Activated T-helper 1 cell treated with anti-CD3 and anti-CD28 coated beads, Interleukin-2, amount 50 U/mL, for 16 hours (primary cell): Measurements from ENCODE around the gene DCTD.
A peak's percentile ranks its signal among the peaks of the same experiment; 100 is the strongest.

Experiments
- DNase-seq, 2 donors: peaks; one replicate each; pipeline ENCODE4 v3.0.0-alpha.2; 2020; ENCODE audit warnings: low read depth in 1 of 2, low spot score in 1 of 2

Gene DCTD

GRCh38 chr4:182917182-182918043 is at the start of gene DCTD:
DCTD (minus strand) TSS chr4:182917386; CDS start chr4:182915568, 1,818 bp downstream.
- DNase-seq: peak; percentile 61 to 74

GRCh38 chr4:182960746-182961145 is 43.6 kb upstream of the DCTD start:
- no peak for DNase-seq

GRCh38 chr4:182960228-182960627 is 43.0 kb upstream of the DCTD start:
- no peak for DNase-seq

DNA sequence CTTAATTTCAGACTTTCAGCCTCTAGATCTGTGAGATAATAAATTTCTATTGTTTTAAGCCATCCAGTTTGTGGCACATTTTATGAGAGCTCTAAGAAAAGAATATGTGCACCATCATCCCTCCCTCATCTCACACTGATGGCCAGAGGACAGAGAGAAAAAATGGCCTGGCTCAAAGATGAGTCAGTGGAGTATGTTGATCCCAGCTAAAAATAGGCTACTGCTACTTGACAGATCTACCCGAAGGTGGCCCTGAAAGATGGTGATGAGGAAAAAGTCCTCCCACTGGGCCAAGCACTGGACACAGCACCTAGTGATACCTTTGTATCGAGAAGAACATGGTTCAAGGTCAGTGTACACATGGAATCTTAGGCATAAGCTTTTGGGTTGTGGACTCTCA is 38.2 kb upstream of the DCTD start:
- DNase-seq: no peak

DNA sequence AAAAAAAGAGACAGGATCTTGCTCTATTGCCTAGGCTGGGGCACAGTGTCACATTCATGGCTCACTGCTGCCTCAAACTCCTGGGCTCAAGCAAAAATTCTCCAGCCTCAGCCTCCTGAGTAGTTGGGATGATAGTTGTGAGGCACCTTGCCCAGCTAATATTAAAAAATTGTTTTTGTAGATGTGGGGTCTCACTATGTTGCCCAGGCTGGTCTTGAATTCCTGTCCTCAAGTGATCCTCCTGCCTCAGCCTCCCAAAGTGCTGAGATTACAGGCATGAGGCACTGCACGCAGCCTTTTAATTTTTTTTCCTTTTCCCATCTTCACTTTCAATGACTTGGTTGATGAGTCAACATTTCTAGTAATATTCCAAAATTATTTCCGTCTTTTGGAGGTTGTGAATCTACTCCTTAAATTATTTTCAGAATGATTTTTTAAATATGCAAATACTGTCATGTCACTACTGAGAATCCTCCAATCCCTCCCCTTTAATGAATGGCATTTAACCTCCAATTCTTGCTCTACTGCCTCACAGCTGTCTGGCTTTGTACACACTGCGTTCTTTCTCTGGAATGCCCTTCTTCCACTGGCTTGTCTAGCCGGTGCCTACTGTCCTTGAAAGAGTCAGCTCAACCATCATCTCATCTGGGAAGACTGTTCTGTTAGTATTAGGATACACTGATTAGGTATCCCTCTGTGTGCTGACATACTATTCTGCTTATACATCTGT is 27.5 kb upstream of the DCTD start:
- DNase-seq: no peak

DNA sequence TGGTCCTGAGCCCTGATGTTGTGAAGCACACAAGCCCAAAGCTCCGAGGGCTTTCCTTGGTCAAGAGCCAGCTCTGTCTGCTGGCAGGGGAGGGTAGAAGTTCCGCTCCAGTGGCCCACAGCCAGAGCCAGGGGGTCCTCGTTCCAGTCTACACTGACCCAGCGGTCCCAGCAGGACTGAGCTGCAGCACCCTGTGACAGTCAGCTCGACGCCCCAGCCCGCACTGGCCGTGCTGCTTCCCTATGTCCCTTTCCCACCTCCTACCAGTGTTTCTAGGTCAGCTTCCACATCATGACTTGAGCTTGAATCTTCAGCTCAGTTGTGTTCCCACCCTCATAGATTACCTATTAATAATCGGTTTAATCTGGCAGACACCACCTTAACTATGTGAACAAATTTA is 22.5 kb upstream of the DCTD start:
- no peak for DNase-seq

- DNase-seq: peak; percentile 35 to 45
These were observed 21.0 kb upstream of the DCTD start for GRCh38 chr4:182938205-182938645.

DNA sequence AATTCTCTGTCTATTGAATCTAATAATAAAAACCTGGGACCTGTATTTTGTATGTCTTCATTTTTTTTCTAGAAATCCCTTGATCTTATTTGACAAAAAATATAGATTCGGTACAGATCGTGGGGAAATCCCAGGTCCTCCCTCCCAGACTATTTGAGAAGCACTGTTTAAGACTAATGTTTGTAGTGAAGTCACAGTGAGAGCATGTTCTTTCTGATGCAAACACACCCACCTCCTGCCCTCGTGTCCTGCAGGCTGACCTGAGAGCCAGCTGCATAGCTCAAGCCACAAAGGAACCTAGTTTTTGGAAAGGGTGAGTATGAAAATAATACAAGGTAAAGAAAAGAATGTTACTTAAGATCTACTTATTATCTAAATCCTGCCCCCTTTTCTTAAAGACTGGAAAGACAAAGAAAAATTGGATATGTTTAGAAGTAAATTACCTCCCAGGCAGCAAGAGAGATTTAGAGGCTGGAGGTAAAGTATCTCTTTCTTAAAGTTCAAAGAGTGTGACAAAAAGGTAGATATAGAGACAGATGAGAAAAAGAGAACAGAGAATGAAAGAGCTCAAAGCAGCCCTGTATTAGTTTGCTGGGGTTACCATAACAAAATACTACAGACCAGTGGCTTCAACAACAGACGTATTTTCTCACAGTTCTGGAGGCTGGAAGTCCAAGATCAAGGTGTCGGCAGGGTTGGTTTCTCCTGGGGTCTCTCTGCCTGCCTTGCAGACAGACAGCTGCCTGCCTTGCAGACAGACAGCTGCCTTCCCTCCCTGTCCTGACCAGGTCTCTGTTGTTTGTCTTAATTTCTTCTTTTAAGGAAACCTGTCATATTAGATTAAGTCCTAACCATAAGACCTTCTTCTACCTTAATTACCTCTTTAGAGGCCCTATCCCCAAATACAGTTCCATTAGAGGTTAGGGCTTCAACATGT is 20.4 kb upstream of the DCTD start:
- no peak for DNase-seq

- no peak for DNase-seq
These were observed 15.5 kb upstream of the DCTD start for GRCh38 chr4:182932651-182933050.

- no peak for DNase-seq
These were observed 14.6 kb upstream of the DCTD start for GRCh38 chr4:182931691-182932345.

DNA sequence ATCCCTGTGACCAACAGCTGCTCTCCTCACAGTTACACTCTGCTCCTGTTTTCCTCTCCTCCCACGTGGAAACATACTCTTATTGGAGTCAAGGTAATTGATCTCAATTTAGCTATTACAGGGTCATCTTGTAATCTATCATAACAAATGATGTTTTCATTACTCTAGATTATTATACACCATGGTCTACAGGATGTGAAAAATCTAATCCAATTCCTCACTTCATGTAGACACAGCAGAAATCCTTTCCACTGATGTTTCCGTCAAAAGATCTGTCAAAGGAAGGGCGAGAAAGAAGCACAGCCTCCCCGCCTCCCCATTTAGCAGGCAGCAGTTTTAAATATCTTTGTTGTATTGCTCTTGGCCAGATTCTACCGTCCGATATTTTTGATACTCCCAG is 13.7 kb upstream of the DCTD start:
- DNase-seq: no peak

DNA sequence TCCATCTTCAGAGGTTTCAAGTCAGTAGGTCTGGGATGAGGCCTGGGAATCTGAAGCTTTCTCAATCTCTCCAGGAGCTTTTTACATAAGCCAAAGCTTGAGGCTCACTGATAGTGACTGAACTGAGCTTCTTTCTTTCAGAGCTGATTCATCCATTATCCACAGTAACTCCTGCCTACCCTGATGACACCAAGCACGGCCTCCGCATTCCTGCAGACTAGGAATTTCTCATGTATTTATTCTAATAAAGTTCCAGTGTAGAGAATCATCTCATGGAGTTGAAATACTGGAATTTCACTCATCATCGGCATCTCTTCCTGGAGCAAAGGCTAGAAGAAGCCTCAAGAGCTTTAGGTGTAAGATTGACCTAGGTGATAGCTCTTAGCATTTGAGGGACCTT is 12.1 kb upstream of the DCTD start:
- DNase-seq: no peak

DNA sequence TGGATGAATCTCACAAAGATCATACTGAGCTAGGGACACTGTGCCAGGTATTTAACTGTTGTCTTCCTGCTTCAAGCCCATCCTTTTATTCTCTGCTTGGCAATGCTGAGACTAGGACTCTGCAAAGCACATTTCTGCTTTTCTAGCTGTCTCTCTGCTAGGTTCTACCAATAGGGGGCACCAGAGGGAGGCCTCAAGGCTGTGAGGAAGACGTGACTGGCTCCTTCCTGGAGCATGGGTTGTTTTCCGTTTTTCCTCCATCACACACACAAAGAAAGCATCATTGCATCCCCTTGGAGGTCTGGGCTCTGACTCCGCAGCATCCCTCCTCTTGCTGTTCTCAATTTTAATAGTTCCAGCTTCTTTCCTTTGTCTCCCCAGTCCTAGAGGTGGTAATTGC is 10.9 kb upstream of the DCTD start:
- no peak for DNase-seq

DNA sequence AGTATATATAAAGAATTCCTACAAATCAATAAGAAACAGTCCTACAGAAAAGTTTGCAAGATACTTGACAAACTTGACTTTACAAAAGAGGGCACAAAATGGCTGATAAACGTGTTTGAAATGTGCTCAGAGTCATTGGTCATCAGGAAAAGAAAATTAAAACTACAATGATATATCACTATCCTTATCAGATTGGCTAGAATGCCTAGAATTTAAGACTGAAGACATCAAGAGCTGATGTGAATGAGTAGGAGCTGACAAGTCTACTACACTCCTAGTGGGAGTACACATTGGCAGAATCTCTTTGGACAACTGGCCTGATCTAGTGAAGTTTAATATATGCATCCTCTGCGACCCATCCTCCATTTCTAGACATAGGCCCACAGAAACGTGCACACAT is 10.3 kb upstream of the DCTD start:
- DNase-seq: no peak

GRCh38 chr4:182925855-182926254 is 8.7 kb upstream of the DCTD start:
- DNase-seq: no peak

DNA sequence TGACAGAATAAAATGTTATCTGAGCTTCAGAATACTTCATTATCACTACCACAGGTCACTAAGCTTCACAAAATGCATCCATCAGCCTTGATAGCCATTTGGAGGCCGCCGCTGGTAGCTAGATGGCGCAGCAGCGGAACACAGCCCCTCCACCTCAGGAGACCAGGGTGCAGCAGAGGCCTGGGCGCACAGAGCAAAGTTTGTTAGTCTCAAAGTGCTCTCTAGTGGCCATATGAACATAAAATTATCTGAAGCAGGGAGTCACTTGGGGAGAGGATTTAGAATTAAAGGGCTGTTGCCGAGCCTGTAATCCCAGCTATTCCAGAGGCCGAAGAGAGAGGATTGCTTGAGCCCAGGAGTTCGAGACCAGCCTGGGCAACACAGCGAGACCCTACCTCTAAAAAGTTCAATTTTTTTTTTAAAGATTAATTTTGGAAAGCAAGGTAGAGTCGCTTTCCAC is 8.1 kb upstream of the DCTD start:
- DNase-seq: peak in 1 of 2 donors; percentile 15

DNA sequence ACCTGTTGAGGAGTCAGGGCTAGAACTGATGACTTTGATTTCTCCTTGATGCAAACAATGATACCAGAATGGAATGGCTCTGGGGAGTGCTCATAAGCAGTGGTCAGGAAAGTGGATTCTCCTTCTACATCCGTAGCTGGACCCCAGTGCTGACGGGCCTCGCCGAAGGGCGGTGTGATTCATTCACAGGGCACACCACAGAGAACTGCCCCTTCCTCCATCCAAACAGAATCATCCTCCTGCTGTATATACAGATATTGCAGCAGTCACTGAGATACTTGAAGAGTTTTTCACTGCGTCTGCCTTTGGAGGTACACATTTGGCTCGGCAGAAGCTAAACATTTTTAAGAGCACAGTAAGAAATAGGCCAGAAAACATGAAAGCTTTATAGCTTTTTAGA is 7.3 kb upstream of the DCTD start:
- DNase-seq: no peak

DNA sequence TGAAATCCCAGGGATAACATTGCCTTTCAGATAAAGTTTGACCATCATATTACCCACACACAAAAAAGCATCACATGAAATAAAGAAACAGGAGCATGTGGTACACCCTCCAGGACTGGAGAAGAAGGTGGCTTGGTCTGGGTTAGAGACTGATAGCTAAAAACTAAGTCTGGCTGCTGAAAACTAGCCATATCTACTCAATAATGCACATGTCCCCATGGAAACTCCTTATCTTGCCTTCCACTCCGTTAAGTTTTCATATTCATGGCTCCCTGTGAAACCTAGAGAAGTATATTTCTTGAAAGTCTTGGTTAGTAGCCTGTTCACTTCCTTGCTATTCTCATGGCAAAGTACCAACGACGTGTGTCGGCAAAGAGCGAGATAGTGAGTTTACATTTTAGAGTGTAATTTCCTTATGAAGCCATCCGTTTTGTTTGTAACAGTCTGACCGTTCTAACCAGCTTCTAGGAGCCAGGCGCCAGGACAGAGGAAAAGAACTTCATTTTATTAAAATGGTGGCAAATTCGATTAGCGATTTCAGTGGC is 6.7 kb upstream of the DCTD start:
- no peak for DNase-seq

DNA sequence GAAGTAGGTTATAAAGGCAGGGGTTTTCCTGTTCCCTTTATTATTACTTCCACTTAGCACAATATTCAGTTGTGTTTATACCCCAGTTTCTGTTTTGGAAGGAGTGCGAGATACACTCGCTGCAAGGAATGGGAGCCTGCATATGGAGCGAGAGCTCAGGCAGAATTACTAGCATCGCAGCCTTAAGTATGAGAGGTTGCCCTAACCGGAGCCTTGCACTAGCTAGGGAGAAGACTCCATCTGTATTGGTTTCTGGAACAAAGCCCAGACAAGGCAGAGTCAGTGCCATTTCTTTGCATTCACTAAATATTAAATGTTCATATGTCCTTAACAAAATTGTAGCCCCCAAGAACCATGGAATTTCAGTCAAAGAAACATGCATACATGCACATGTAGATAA is 6.2 kb upstream of the DCTD start:
- no peak for DNase-seq

DNA sequence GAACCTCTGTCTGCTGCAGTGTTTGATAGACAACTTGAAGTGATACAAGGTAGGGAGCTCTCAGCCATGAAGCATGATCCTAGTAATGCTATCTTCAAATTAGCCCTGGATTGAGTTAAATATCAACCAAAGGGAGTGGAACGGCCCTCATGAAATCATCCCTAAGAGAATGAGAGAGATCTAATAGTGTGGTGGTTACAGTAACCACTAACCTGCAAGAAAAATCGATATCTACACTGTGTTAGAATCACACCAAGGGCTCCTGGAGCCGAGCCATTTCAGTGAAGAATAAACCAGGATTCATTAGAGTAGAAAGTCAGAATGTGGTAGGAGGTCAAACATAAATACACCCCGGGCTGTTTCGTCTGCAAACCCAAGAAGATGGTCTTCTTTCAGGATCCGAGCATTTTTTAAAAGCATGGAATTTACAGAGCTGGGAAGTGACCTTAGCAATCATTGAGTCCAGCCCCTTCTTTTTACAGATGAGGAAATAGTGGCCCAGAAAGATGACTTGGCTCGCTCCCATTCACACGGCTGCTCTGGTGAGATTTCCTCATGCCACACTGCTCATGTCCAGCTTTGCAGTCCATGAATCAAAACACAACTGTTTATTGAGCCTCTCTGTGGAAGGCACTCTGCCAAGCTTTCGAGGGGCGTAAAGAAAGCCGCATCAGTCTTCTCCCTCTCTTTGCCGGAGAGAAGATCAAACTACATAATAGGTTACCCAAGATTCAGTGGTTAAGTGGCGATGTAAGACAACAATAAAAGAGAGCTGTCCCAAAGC is 5.5 kb upstream of the DCTD start:
- no peak for DNase-seq
